ENCODE results near the gene GINS1.

Gene GINS1

DNA sequence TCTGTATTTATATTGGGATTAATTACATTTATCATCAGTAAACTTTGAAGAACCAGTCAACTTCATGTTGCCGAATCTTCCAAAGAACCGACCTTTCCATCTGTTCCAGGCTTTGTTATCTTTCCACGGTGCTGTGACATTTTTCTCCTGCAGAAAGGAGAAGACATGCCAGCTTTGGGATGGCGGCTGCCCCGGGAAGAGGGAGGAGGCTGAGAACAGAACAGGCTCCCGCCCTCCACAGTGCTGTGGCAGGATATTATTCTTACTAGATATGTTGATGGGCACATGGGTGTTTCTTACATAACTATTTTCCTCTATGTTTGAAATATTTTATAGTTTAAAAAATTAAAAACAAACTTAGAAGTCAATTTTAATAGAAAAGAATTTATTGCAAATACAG lies 44.9 kb downstream of the GINS1 start:
- in situ Hi-C loops (cut with HindIII; ENCODE audit: low sequenced_read_pairs) = no loop called here

DNA sequence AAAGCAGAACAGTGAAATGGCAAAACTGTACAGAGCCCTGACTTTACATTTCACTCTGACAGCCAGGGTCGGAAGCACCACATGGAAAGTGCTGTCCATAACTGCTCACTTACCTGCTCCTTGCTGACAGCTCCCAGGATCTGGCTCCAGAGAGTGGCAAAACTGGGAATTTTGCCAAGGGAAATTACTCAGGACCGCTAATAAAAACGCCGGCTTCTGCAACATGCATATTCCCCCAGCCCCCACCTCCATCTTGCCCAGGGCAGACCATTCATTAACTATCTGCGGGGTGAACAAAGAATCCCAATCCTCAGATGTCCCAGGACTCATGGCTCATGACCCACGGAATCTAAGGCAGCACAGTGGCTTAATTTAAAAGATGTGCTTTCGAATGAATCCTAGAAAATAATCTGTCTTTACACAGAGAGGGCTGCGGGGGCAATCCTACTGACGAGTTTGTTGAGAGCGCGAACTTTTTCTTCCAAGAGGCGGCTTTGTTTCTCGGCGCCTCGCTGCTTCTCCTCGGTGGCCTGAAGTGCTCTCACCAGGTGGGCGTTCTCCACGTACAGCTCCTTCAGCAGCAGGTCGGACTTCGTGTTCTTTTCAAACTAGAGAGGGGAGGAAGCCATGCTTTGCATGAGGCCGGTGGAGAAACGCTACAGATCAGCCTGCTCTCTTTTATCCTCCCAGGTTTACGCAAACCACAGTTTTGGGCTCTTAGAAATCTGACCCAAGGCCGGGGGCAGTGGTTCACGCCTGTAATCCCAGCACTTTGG lies 45.8 kb downstream of the GINS1 start:
- in situ Hi-C loops (cut with HindIII; ENCODE audit: low sequenced_read_pairs) = no loop called here

DNA sequence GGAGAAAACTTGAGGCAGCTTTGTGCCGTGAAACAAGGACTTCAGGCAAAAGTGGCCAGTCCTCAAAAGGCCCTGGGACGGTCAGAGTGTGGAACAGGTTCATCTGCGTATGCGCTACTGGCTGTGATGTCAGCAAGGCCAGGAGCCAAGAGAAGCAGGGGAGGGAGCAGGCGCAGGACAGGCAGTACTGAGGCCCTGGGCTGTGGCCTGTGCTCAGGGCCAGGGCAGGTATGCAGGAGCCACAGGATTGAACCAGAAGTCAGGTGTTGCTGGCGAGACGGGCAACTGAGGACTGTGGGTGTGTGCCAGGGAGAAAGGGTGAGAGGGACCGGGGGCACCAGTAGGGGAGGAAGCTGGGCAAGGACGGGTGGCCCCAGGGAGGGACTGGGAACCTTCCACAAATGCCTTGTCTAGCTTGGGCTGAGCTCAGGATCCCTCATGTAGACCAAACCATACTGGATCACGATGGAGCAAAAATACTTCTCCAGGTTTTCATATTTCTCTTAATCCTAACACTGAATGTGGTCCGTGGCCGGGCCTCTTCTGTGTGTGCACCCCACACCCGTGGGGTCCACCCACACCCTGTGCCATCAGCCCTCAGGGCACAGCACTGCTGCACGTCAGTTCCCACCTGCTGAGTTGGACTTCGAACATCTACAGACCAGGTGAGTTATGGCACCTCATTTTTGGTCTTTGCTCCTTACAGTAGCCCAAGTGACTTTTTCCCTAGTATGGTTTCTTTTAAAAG lies 46.9 kb downstream of the GINS1 start:
- in situ Hi-C loops (cut with HindIII; ENCODE audit: low sequenced_read_pairs) = no loop called here

GRCh38 chr20:25457886-25458680 lies 50.6 kb downstream of the GINS1 start:
- in situ Hi-C loops (cut with HindIII; ENCODE audit: low sequenced_read_pairs) = no loop called here

- in situ Hi-C loops (cut with HindIII; ENCODE audit: low sequenced_read_pairs) = no loop called here
Measured at GRCh38 chr20:25459111-25459830, 51.8 kb downstream of the GINS1 start.

- in situ Hi-C loops (cut with HindIII; ENCODE audit: low sequenced_read_pairs) = no loop called here
Measured at GRCh38 chr20:25459916-25460535, 52.6 kb downstream of the GINS1 start.

- in situ Hi-C loops (cut with HindIII; ENCODE audit: low sequenced_read_pairs) = no loop called here
Measured at GRCh38 chr20:25460566-25461280, 53.2 kb downstream of the GINS1 start.

GRCh38 chr20:25461281-25461650 lies 53.8 kb downstream of the GINS1 start:
- in situ Hi-C loops (cut with HindIII; ENCODE audit: low sequenced_read_pairs) = no loop called here

GRCh38 chr20:25461786-25462545 lies 54.5 kb downstream of the GINS1 start:
- in situ Hi-C loops (cut with HindIII; ENCODE audit: low sequenced_read_pairs) = no loop called here

- in situ Hi-C loops (cut with HindIII; ENCODE audit: low sequenced_read_pairs) = no loop called here
Measured at GRCh38 chr20:25464501-25465242, 57.2 kb downstream of the GINS1 start.

DNA sequence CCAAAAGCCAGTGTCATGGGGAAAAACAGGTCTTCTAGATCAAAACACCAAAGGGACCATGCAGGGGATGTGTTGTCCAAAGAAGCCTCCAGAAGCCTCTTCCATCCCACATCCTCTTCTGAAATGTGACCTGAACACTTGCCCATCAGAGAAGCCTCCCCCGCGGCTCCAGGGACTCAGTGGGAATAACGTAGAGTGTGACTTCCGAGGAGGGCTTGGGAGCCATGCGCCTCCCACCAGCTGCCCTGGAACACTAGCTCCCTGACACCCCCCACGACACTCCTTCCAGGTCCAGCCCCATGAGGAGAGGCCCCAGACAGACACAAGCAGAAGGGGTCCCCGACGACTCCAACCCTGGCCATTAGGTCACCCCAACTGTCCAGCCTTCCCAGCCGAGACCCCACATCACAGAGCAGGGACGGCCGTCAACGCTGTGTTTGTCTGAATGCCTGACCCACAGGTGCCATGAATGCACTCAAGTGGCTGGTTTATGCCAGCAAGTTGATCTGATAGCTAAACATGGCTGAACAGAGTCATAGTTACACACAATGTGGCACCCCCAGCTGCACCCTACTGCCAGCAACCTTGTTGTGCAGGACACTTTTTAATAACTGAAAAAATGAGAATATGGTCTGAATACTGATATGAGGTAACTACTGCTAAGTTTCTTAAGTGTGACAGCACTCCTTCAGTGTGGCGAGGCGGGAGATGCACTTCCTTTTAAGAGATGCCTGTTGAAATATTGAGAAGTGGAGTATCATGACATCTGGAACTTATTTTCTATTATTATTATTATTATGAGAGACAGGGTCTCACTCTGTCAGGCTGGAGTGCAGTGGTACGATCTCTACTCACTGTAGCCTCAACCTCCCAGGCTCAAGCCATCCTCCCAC lies 58.0 kb downstream of the GINS1 start:
- in situ Hi-C loops (cut with HindIII; ENCODE audit: low sequenced_read_pairs) = no loop called here

DNA sequence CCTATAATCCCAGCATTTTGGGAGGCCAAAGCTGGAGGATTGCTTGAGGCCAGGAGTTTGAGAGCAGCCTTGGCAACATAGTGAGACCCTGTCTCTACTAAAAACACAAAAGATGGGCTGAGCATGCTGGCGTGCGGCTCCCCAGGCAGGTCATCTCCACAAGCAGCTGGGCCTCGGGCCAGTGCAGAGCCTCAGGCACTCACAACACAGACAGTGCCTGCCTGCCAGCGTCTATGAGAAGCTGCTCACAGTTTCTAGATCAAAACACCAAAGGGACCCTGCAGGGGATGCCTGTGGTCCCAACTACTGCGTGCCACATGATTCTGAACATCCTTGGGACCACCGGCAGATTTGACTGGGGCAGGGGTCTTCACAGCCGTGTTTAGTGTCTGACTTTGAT lies 59.4 kb downstream of the GINS1 start:
- in situ Hi-C loops (cut with HindIII; ENCODE audit: low sequenced_read_pairs) = no loop called here

- in situ Hi-C loops (cut with HindIII; ENCODE audit: low sequenced_read_pairs) = no loop called here
Measured at GRCh38 chr20:25467441-25467840, 60.0 kb downstream of the GINS1 start.

- in situ Hi-C loops (cut with HindIII; ENCODE audit: low sequenced_read_pairs) = no loop called here
Measured at GRCh38 chr20:25468126-25469075, 60.9 kb downstream of the GINS1 start.

GRCh38 chr20:25469558-25469957 lies 62.1 kb downstream of the GINS1 start:
- in situ Hi-C loops (cut with HindIII; ENCODE audit: low sequenced_read_pairs) = no loop called here

GRCh38 chr20:25470045-25470444 lies 62.6 kb downstream of the GINS1 start:
- in situ Hi-C loops (cut with HindIII; ENCODE audit: low sequenced_read_pairs) = no loop called here
